Measurements from ENCODE around the gene PBX1. TPM values are rescaled to one million over a fixed set of nuclear protein-coding genes. Genes with fewer than 3 reads are reported as not detected.

Gene PBX1
- total RNA-seq, 1 donor, result 4.2 TPM

DNA sequence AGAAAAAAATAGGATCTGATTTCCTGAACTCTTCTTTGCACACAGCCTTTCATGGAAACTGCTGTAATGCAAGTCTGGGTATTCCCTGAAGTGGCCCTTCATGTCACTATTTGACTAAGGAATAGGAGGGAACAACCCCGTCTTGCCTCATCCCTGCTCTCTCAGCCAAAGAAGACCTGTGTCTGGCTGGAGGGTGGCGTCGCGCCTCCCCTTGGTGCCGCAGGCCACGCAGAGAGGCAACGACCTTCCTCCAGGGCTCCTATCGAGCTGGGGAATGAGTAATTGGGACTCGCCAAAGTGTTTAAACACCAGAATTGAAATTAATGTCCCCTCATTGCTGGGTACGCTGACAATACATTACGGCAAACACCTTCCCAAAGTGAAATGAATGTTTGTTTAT is 129.8 kb downstream of the PBX1 start:
- H3K4me1 ChIP-seq (ENCODE audit: insufficient read depth, low read length), result no peaks in the 10 kb centered on the region
- no peak overlapping the region for H3K4me3 ChIP-seq (ENCODE audit: low read length)
- no peaks in the 10 kb centered on the region for H3K9me3 ChIP-seq (ENCODE audit: low read depth, low read length)
- no peaks in the 10 kb centered on the region for H3K27me3 ChIP-seq (ENCODE audit: insufficient read depth, low read length)

DNA sequence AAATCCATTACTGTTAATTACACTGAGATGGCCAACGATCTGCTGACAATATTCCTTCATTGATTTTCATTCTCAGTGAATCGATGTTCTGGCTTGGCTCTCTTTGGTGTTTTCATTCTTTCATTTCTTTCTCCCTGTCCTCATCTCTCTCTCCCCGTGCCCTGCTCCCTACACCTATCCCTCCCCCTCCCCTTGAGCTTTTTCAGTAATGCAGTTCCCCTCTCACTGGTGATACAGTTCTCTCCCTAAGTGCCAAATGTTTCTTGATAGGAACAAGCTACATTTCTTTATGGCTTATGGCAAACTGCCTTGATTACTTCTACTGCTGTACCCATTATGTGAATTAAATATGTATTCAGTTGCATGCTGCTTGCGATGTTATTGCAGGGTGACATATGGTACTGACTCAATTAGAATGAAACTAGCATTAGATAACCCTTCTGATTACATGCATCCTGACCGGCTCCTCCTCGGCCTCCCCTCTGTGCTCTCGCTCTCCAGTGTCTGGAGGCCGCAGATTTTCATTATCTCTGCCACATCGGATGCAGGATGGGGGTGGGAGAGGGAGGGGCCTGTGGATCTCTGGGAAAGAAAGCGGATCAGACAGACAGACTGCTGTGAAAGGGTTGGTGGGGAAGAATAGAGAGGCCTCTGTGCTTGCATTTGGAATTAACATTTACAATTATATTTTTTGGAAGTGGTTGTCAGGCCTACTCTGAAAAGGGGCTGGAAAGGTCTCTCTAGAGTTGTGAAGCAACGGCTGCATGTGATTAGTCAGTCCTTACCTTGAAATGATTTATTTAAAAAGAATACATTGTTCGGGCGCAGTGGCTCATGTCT is 130.9 kb downstream of the PBX1 start:
- Histone ChIP-seq H3K9me3 (ENCODE audit: low read depth, low read length) (no peaks in the 10 kb centered on the region), H3K4me1 (ENCODE audit: insufficient read depth, low read length) (no peaks in the 10 kb centered on the region), H3K27me3 (ENCODE audit: insufficient read depth, low read length) (no peaks in the 10 kb centered on the region), H3K4me3 (ENCODE audit: low read length) (no peak overlapping the region)

DNA sequence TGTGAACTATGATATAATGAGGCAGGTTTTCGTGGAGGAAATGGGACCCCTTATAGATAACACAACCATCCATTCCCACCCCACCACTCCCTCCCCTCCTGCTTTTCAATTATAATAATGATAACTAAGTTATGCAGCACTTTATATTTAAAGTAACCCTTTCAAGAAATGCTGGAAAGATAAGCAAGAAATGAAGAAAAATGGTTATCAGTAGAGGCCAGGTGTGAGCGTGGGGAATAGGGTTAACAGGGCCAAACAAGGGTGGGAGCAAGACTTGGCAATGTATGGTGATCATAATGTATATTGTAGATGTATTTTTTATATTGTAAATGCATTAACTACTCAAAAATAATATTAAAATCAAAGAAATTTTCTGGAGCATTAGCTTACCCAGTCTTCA is 133.4 kb downstream of the PBX1 start:
- H3K27me3 ChIP-seq (ENCODE audit: insufficient read depth, low read length), result no peaks in the 10 kb centered on the region
- no peak overlapping the region for H3K4me3 ChIP-seq (ENCODE audit: low read length)
- H3K4me1 ChIP-seq (ENCODE audit: insufficient read depth, low read length), result no peaks in the 10 kb centered on the region
- H3K9me3 ChIP-seq (ENCODE audit: low read depth, low read length), result no peaks in the 10 kb centered on the region

DNA sequence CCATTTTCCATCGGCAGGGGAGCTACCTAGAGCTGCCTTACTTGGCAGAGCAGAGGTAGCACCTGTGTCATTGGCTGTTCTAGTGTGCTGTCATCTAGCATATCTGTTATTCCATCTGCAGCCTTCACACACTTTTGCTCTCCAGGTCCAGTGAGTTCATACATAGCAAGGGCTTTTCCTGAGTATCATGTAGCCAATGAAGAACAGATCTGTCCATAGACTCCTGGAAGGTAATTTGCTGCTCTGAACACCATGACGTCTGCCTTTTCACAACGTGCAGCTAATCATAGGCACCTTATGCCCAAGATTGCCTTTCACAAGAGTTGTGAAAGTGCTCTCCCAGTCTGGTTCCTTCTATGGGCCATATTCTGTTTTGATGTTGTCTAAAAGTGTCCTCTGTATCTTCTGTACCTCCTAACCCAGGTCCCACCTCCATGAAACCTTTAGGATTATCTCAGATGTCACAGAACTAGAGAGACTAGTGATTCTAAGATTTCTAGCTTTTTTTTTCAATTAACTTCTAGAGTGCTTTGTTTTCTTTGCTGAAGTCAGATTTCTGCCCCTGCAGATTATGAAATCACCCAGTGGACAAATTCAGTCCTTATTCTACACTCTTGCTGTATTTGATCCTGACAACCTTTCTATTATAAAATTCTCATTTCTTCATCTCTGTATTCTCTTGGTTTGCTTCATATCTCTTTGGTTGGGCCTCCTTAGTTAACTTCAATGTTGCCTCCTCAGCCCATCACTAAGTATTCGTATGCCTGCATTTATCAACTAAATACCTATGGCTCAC is 134.8 kb downstream of the PBX1 start:
- H3K4me3 ChIP-seq (ENCODE audit: low read length), result no peak overlapping the region
- H3K27me3 ChIP-seq (ENCODE audit: insufficient read depth, low read length), result peaks cover 3% of the 10 kb centered on the region
- H3K9me3 ChIP-seq (ENCODE audit: low read depth, low read length), result no peaks in the 10 kb centered on the region
- H3K4me1 ChIP-seq (ENCODE audit: insufficient read depth, low read length), result no peaks in the 10 kb centered on the region

DNA sequence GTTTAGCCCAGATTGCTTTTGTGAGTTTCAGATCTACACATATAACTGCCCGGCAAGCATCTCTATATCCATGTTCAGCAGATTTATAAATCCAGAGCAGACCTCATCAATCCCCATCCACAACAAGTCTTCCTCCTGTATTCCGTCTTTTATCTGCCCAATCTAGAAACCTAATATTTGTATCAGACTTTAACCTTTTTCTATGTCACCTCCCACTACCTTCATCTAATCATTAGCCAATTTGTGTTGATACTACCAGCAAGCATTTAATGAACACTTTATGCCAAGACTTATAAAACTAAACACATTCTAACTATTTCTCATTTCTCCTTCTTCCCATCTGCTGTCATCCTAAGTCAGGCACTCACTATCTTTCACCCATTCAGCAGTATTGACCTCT is 135.5 kb downstream of the PBX1 start:
- Histone ChIP-seq H3K9me3 (ENCODE audit: low read depth, low read length) (no peaks in the 10 kb centered on the region), H3K27me3 (ENCODE audit: insufficient read depth, low read length) (peaks cover 3% of the 10 kb centered on the region), H3K4me3 (ENCODE audit: low read length) (no peak overlapping the region), H3K4me1 (ENCODE audit: insufficient read depth, low read length) (no peaks in the 10 kb centered on the region)

DNA sequence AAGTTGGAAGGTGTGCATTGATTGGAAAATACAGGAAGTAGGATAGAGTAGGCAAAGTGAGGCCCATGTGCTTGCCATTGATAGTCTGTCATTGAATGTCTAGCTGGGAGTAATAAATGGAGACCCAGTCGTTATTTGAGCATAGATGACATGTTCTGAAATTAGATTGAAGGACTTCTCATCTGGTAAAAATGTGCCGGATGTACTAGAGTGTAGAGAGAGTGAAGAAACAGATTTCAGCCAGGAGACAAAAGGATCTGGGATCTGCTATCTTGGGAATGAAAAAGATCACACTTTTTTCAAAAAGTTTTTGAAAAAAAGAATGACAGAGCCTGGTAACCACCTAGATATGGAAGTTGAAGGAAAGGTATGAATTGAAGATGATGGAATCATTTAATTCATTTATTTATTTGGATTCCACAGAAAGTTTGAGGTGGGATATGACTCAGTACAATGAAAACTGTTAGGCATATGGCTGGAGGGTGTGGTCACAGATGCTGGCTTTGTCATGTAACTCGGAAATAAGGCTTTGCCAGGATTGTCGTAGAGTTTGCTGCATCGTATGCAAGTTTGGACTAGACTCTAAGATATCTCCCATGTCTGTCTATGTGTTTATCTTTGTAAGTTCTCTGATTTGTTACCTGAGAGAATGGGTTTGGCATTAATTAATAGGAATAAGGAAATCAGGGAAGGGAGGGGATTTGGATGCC is 137.1 kb downstream of the PBX1 start:
- no peak overlapping the region for H3K4me3 ChIP-seq (ENCODE audit: low read length)

DNA sequence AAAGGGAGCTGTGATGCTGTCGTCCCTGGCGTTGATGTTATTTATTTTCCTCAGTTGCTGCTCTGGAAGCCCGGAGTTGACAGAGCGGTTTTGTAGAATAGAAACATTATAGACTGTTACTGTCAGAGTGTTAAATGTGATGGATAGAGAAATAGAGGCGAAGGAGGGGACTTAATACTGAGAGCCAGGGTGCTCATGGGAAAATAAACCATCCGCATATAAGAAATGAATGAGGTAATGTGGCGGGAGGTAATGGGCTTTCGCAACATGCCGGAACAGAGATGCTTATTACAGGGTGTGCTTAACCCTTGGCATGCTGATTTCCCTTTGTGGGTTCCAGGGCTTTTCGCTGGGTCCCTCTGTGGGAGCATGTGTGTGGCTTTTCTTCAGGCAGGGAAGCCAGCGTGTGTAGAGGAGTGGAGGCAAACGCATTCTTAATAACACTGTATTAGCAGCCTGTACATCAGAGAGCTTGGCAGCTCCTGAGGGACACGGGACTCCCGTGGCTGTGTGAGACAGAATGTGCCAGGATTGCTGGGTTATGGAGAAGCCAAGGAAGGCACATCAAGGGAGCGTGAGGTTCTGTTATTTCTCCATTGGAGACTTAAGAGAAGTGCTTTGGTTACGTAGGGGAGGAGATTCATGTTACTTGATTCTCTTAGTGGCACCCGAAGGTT is 141.0 kb downstream of the PBX1 start:
- Histone ChIP-seq H3K9me3 (ENCODE audit: low read depth, low read length) (no peaks in the 10 kb centered on the region), H3K4me1 (ENCODE audit: insufficient read depth, low read length) (no peaks in the 10 kb centered on the region), H3K27me3 (ENCODE audit: insufficient read depth, low read length) (peaks cover 6% of the 10 kb centered on the region), H3K4me3 (ENCODE audit: low read length) (no peak overlapping the region)

More for the DNA sequence above, 137.1 kb downstream of the PBX1 start:
- H3K9me3 ChIP-seq (ENCODE audit: low read depth, low read length), result no peaks in the 10 kb centered on the region
- peaks cover 3% of the 10 kb centered on the region for H3K27me3 ChIP-seq (ENCODE audit: insufficient read depth, low read length)
- no peaks in the 10 kb centered on the region for H3K4me1 ChIP-seq (ENCODE audit: insufficient read depth, low read length)

DNA sequence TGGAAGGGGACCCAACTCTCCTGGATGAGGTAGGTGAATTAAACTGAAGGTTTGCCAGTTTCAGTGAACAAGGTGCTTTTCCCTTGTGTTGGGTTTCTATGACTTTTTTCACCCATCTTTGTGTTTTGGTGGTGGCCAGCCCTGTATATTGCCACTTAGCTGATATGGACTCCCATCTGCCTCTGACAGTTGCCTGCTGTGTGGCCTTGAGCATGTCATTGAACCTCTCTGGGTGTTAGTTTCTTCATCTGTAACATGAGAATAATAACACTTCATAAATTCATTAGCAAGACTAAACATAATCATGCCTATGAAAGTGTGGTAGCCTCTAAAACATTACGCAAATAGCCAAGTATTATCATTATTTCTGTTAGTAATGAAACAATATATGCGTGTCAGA is 141.7 kb downstream of the PBX1 start:
- Histone ChIP-seq H3K4me3 (ENCODE audit: low read length) (no peak overlapping the region), H3K9me3 (ENCODE audit: low read depth, low read length) (no peaks in the 10 kb centered on the region), H3K27me3 (ENCODE audit: insufficient read depth, low read length) (peaks cover 6% of the 10 kb centered on the region), H3K4me1 (ENCODE audit: insufficient read depth, low read length) (no peaks in the 10 kb centered on the region)

DNA sequence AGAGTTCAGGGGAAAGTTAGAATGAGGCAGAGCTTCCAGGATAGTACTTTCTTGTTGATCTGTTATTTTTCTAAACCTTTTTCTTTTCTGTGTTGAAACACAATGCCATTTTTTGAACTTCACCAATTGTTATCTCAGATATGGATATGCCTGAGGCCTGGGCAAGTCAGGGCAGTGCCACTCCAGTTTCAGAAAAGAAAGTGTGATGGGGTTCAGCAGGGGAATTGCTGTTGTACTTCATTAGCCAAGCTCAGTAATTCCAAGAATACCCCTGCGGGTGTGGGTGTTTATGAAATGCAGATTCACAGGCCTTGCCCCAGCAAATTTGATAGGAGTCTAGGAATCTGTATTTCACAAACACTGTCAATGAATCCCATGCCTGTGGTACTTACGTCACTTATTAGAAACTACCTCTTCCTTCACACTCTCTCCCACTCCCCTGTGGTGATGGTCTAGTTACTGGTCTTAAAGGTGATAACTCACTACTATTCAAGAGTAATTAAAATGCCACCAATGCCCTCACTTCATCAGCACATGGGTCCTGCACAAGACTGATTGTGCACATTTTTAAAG is 142.3 kb downstream of the PBX1 start:
- Histone ChIP-seq H3K27me3 (ENCODE audit: insufficient read depth, low read length) (peaks cover 6% of the 10 kb centered on the region), H3K4me3 (ENCODE audit: low read length) (no peak overlapping the region), H3K4me1 (ENCODE audit: insufficient read depth, low read length) (no peaks in the 10 kb centered on the region)

DNA sequence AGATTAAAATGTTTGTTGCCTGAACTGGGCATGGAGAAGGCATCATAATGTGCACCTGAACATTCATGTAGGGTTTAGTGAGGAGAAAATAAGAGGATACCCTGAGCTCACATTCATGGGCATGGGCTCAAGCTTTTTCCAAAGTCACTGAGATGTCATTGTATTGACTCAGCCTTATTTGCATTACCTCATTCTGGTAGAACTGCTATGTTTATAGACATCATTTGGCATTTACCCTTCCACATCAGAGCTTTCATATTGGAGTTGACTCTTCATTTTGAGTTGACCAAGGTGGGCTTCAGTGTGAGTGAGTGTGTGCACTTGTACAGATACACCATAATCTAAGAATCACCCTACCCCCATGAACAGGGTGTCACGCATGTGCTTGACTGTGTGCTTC is 143.2 kb downstream of the PBX1 start:
- H3K27me3 ChIP-seq (ENCODE audit: insufficient read depth, low read length), result peaks cover 6% of the 10 kb centered on the region
- no peaks in the 10 kb centered on the region for H3K9me3 ChIP-seq (ENCODE audit: low read depth, low read length)
- no peaks in the 10 kb centered on the region for H3K4me1 ChIP-seq (ENCODE audit: insufficient read depth, low read length)
- no peak overlapping the region for H3K4me3 ChIP-seq (ENCODE audit: low read length)

More for the DNA sequence above, 142.3 kb downstream of the PBX1 start:
- H3K9me3 ChIP-seq (ENCODE audit: low read depth, low read length), result no peaks in the 10 kb centered on the region

DNA sequence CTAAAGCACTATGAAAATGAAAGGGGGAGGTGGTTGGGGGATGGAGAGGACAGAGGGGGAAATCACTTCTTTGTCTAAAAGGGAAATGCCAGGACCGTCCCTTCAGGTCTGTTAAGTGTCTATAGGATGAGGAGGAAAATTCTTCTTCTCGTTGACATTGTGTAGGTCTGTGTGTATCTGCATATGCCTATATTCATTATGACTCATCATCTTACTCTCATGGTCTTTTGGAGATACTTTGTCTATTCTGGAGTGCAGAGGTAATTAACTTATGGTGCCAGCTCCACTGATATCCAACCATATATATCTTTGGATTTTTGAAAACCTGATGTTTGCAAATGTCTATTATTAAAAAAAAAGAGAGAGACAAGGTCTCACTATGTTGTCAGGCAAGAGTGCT is 143.7 kb downstream of the PBX1 start:
- Histone ChIP-seq H3K27me3 (ENCODE audit: insufficient read depth, low read length) (peaks cover 6% of the 10 kb centered on the region), H3K4me1 (ENCODE audit: insufficient read depth, low read length) (no peaks in the 10 kb centered on the region), H3K9me3 (ENCODE audit: low read depth, low read length) (no peaks in the 10 kb centered on the region), H3K4me3 (ENCODE audit: low read length) (no peak overlapping the region)

DNA sequence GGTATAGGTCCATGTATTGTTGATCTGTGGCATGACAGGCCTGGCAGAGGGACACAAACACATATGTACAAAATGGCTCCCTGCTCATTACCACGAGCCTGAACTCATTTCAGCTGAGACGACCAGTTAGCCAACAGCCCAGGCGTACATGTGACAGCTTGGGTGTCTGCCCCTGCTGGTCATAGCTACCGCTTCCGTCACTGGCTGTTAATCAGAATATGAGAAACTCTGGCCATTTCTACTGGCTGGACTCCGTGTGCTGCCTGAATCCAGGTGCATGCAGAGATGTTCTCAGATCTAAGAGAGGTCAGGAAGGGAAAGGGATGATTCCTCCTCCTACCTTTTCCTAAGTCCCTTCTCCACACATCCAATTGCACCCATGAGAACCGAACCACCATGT is 144.5 kb downstream of the PBX1 start:
- H3K4me3 ChIP-seq (ENCODE audit: low read length), result no peak overlapping the region
- peaks cover 6% of the 10 kb centered on the region for H3K27me3 ChIP-seq (ENCODE audit: insufficient read depth, low read length)
- H3K9me3 ChIP-seq (ENCODE audit: low read depth, low read length), result no peaks in the 10 kb centered on the region
- no peaks in the 10 kb centered on the region for H3K4me1 ChIP-seq (ENCODE audit: insufficient read depth, low read length)

DNA sequence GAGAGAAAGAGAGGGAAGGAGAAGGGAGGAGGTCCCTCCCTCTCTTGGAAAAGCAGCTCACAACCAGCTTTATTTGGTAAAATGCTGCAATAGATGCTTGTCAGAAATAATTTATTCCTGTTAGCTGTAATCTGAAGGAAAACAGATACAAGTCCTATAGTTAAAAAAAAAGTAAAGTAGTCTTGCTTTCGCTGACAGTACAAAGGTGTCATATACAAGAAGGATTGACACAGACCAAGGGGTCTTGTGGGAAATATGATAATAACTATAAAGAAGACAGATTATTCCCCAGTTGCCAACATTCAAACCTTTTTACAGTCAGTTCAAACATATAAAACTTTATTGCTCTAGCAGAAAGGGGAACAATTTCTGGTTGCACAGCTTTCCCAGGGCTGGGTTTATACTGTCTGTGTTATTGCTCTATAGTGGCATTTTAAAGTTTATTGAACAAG is 145.0 kb downstream of the PBX1 start:
- Histone ChIP-seq H3K4me1 (ENCODE audit: insufficient read depth, low read length) (peaks cover 4% of the 10 kb centered on the region), H3K4me3 (ENCODE audit: low read length) (no peak overlapping the region), H3K9me3 (ENCODE audit: low read depth, low read length) (no peaks in the 10 kb centered on the region), H3K27me3 (ENCODE audit: insufficient read depth, low read length) (peaks cover 3% of the 10 kb centered on the region)

DNA sequence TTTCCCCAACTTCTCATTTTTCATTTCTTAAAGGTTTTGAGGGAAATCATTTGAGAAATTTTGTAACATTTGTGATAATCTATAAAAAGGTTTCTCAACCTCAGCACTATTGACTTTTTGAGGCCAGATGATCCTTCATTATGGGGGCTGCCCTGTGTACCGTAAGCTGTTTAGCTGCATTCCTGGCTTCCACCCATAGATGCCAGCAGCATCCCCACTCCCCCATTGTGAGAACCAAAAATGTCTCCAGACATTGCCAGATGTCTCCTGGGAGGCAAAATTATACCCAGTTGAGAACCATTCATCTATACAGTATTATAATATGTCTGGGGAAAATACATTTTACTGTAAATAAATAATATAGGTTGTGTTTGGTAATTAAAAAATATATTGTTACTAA is 146.0 kb downstream of the PBX1 start:
- Histone ChIP-seq H3K4me1 (ENCODE audit: insufficient read depth, low read length) (peaks cover 11% of the 10 kb centered on the region), H3K27me3 (ENCODE audit: insufficient read depth, low read length) (peaks cover 3% of the 10 kb centered on the region), H3K4me3 (ENCODE audit: low read length) (no peak overlapping the region), H3K9me3 (ENCODE audit: low read depth, low read length) (no peaks in the 10 kb centered on the region)

All from mononuclear cell (primary cell).